Fibroblast of gingiva (primary cell): Measurements from ENCODE around the gene SDCBP2.
"Not testable (repeated sequence)": the region's sequence is repeated elsewhere in the genome, so short reads cannot be mapped to it uniquely, and the experiment has no call there.

Source experiments
- DNase-seq: peaks from one replicate; pipeline ENCODE4 v3.0.0-alpha.2; 2011; ENCODE audit warnings: low read depth

The SDCBP2 gene

DNA sequence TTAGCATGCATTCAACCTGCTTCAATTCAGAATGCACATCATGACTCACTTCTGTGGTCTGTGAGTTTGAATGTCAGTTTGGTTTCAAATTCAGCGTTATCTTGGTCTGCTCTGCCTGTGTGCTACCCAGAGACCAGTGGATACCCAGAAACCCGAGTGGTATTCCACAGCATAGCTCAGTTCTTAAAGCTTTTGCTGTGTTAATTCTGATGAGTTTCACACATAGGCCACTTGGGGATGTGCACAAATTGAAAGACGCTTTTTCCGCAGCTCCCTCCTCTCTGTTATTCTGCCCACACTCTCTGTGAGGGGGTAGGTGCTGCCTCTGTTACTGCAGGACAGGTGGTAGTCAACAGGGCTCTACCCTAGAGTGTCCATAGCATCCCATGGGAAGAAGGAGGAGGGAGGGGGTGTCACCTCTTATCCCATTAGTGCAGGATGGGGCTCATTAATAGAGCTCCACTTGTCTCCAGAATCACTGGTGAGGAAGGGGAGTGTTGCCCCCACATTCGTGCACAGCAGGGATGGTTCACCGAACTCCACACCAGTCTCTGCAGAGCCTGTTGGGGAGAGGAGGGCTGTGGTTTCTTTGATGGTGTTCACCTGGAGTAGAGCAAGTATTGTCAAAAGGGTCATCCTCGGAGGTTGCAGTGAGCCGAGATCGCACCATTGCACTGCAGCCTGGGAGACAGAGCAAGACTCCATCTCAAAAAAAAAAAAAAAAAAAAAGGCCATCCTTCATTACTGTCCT is 29.2 kb upstream of the SDCBP2 start:
- no peak for DNase-seq

DNA sequence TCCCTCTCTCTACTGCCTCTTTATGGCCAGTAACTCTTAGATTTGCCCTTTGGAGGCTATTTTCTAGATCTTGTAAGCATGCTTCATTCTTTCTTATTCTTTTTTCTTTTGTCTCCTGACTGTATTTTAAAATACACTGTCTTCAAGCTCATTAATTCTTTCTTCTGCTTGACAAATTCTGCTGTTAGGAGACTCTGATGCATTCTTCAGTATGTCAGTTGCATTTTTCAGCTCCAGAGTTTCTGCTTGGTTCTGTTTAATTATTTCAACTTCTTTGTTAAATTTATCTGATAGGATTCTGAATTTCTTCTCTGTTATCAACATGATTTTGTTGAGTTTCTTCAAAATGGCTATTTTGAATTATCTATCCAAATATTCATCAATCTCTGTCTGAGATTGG is 25.0 kb upstream of the SDCBP2 start:
- DNase-seq: no peak

DNA sequence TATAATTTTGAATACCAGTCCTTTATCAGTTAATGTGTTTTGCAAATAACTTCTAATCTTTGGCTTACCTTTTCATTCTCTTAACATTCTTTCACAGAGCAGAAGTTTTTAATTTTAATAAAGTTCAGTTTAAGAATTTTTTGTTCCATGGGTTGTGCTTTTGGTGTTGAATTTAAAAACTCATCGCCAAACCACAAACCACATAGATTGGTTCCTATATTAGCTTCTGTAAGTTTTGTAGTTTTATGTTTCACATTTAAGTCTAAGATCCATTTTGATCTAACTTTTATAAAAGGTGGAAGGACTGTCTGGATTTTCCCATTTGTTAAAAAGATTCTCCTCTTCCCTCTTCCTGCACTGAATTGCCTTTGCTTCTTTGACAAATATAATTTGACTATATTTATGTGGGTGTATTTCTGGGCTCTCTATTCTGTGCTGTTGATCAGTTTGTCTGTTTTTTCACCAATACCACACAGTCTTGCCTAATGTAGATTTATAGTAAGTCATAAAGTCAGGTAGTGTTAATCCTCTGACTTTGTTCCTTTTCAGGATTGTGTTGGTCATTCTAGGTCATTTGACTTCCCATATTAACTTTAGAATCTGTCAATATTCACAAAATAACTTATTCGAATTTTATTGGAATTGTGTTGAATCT is 17.5 kb upstream of the SDCBP2 start:
- no peak for DNase-seq

DNA sequence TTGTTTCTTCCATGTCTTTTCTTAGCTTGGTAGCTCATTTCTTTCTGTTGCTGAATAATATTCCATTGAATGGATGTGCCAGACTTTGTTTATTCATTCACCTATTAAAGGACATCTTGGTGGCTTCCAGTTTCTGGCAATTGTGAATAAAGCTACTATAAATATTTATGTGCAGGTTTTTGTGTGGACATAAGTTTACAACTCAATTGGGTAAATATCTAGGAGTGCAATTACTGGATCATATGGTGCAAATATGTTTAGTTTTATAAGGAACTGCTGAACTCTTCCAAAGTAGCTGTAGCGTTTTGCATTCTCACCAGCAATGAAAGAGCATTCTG is 16.8 kb upstream of the SDCBP2 start:
- DNase-seq: no peak

DNA sequence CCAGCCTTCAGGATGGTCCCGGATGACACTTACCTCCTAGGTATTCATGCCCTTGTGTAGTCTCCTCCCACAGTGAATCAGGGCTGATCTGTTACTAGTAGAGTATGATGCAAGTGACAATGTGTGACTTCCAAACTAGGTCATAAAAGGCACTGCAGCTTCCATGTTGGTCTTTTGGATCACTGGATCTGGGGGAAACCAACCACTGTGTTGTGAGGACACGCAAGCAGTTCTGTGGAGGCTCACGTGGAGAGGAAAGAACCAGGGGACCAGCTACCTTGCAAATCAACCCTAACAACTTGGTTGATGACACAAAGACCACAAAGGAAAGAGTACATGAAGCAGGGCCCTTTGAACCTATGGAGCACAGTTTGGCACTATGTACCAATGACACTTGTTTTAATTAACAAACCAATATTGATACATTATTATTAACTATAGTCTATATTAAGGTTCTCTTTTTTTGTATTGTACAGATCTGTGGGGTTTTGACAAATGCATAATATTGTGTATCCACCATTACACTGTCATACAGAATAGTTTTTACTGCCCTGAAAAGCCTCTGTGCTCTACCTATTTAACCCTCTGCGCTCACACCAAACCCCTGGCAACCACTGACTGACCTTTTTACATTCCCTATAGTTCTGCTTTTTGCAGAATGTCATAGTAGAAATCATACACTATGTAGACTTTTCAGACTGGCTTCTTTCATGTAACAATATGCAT is 16.3 kb upstream of the SDCBP2 start:
- no peak for DNase-seq

DNA sequence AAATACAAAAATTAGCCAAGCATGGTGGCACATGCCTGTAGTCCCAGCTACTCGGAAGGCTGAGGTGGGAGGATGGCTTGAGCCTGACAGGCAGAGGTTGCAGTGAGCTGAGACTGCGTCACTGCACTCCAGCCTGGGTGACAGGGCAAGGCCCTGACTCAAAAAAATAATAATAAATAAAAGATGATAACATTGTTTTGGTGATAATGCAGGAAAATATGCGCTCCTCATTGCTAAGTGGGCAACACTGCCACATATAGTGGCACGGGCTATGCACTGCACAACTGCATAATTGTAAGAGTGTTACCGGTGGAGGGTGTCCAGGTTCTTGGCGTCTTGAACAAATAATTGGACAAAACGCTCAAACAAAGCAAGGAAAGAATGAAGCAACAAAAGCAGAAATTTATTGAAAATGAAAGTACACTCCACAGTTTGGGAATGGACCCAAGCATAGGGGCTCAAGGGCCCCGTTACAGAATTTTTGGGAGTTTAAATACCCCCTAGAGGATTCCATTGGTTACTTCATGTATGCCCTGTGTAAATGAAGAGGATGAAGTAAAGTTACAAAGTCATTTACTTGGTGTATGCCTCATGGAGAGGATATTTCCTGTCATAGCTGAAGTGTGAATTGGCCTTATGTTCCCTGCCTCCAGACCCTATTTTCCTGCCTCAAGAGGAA is 14.6 kb upstream of the SDCBP2 start:
- not testable (repeated sequence) for DNase-seq

DNA sequence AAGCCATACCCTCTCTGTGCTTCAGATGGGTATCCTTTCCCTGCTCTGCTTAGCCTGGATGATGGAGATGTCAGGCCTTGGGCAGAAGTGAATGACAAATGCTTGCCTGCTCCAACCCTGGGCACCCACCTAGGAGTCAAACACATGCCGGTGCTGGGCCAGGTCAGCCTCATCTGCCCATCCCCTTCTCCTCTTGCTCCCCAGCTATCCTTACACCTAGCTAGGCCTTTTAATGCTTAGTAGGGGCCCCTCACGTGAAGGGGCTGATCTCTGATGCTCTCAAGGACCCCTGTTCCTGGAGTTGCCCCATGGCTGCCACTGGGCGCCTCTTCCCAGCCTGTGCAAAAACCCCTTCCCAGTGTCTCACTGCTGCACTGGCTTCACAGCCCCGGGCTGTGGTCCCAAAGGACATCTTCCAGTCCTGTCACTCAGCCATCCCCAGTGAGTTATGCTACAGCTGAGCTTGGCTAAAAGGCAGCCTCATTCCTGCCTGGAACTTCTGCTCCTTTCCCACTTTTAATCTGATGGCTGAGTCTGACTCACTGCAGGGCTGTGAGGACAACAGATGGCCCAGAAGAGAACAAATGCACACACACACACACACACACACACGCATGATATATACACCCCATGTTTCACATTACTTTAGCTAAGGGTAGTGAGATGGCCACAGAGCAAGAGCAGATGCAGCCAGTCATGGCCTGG is 12.8 kb upstream of the SDCBP2 start:
- peak; percentile 54 for DNase-seq

DNA sequence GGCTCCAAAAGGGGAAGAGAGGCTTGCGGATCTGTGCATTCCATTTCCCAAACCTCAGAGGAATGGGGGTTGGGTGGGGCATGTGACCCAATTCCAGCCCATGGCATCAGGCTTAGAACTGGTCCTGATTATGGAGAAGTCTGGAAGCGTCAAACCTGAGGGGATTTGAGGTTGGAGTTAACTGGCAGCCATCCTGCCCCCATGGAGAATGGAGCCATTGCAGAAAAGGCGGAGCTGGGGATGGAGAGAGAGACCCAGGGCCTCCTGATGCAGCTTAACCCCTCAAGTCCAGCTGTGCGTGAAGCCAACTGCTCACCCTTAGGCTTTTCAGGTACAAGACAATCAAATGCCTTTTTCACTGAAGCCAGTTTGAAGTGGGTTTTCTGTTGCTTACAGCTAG is 9.9 kb upstream of the SDCBP2 start:
- DNase-seq: no peak

DNA sequence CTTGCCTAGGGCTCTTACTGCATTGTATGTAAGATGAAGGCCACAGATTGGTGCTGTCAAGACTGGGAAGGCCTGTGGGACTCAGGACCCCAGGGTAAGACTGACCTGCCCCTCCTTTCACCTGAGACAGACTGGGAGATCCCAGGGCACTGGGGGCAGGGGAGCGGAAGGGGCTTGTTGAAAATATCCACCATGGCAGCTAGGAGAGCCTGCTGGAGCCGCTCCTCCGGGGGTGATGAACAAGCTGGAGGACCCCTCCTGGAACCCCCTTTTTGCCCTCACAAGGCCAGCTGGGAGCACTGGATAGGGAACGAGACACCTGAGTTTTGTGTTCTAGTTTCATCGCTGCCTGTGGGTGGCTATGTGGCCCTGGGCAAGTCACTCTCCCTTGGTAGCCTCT is 9.2 kb upstream of the SDCBP2 start:
- no peak for DNase-seq

DNA sequence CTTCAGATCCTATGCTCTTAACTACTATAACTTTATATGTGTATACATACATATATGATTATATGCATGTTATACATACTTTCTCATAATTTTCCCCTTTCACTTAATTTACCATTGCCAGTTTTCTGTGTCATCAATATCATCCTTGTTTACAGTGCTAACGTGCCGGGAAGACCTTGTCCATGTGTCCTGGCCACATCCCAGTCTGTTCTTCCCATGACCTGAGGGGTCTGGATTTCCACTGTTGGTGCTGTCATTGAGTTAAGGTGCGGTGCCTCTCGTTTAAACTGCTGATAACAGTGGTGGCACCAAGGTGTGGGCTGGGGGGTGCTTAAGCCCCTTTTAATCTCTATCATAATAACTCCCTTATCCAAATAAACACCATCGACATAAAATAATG is 8.5 kb upstream of the SDCBP2 start:
- no peak for DNase-seq

DNA sequence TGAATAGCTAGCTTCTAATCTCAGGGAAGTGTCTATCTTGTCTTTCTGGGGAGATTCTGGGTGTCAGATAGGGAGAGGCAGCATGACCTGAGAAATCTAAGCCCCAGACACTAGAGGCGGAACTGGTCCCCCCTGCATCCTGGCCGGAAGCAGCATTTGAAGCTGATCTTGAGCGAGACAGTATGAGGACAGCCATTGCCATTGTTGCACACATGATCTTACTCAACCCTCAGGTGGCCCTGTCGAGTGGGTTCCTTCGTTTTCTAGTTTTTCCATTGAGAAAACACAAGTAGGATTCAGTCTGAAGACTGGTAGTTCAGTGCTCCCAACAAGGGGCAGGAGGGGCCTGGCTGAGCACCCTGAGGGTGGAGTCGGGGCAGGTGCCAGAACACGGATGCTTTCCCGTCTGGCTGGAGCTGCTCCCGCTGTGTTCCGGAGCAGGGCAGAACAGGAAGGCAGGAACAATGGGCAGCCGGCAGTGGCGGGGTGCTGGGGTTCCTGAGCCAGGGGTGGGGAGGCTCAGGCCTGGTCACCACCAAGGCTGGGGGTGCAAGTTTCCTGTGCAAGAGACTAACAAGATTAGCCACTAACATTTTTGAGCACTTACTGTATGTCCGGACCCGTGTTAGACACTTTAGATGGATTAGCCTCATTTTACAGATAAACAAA is 7.9 kb upstream of the SDCBP2 start:
- DNase-seq: no peak

DNA sequence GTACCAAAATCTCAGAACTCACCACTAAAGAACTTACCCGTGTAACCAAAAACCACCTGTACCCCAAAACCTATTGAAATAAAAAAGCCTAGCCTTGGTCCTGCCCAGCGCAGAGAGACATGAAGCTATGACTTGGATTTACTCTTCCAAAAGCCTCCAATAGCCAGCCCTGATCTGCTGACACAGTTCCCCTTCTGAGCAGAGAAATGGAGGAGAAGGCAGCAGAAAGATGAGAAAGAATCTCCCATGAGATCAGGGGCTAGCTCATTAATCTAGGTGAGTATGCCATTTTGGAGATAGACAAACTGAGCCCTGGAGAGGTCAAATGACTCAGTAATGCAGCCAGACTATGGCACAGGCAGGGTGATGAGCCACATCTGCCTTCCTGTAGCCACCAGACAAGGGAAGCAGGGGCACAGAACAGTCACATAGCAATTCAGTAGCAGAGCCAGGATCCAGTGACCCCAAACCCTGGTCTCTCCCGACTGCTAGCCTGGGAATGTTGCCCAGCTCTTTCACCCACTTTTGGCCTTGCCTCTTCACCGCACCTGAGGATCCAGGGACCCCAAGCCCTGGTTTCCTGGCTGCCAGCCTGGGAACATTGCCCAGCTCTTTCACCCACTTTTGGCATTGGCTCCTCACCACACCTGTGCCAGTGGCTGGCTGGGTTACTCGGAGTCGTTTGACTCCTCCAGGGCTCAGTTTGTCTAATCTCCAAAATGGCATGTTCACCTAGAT is 7.2 kb upstream of the SDCBP2 start:
- DNase-seq: no peak

DNA sequence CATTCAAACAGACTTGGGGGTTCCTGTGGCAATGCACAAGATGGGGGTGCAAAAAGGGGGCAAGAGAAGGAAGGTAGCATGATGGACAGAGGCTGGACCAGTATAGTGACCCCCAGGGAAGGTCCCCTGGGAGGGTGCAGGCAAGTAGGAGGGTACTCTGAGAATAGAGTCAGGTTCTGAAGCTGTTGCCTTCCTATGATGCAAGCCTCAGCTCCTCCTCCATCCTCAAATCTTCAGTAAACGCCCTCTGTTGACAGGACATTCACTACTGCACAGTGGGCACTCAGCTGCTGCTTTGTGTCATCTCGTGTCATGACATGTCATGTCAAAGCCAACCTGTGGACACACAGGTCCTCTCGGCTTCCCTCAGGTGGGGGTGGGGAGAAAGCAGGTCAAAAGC is 5.8 kb upstream of the SDCBP2 start:
- DNase-seq: no peak

DNA sequence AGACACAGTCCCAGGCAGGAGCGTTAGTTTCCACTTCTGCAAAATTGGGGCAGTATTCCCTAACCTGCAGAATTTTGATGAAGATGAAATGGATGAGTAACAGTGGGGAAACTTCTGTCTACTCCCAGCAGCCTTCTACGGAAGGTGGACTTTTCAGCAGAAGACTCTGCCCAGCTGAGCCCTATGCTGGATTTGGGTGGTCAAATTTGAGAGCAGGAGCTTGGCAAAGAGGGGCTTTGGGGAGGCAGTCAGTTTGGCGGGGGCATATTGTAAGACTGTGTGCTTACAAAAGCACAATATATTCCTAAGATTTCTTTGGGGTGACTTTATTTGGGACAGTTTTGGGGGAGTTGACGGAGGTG is 5.4 kb upstream of the SDCBP2 start:
- no peak for DNase-seq

DNA sequence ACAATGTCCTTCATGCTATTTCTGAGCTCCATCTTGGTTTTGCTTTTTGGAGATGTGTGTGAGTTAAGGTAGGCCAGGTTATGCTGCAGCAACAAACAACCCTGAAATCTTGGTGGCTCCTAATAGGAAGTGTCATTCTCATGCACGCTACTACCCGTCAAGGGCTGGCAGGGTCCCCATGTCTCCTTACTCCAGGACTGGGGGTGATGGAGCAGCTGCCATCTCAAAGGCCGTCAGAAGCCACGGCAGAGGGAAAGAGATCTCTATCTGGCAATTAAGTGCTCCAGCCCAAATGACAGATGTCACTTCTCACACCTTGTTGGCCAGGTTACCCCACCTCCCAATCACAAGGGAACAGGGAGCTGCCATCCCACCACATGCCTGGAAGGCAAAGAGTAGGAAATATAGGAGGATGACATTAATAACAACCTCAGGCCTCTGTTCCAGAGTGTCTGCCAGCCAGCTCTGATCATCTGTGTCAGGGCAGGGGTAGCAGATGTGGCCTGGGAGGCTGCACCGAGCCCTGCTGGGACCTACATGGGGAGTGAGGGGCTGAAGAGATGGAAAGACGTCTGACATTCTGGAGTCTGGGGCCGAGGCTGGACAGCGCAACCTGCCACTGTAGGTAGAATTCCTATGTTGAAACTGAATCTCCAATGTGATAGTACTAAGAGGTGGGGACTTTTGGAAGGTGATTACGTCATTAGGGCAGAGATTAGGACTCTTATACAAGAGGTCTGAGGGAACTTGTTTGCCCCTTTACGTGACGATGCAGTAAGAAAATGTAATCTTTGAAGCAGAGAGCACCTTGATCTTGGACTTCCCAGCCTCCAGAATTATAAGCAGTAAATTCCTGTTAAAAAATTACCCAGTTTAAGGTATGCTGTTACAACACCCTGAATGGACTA is 4.8 kb upstream of the SDCBP2 start:
- DNase-seq: no peak

DNA sequence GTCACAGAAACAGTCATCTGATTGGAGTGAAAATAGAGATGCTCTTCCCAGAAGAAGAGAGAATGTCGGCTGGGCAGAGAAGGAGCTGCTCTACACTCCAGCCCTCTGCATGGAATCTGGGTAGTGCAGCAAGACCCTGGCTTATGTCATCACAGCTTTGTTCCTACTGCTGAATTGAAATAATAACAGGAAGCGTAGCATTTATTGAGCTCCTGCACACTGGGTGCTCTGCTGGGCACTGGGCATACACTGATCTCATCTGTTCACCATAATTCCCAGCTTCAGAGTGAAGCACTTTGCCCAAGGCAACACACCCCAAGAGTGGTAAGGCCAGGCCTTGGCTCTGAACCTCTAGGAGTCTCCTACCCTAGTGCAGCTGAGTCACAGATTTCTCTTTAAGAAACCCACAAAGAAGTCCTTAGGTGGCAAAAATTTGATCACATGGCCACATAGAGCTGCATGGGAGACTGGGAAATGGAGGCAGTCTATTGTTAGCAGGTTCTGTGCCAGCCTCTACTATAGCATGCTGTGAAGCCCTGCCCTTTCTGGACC is 3.9 kb upstream of the SDCBP2 start:
- DNase-seq: no peak

DNA sequence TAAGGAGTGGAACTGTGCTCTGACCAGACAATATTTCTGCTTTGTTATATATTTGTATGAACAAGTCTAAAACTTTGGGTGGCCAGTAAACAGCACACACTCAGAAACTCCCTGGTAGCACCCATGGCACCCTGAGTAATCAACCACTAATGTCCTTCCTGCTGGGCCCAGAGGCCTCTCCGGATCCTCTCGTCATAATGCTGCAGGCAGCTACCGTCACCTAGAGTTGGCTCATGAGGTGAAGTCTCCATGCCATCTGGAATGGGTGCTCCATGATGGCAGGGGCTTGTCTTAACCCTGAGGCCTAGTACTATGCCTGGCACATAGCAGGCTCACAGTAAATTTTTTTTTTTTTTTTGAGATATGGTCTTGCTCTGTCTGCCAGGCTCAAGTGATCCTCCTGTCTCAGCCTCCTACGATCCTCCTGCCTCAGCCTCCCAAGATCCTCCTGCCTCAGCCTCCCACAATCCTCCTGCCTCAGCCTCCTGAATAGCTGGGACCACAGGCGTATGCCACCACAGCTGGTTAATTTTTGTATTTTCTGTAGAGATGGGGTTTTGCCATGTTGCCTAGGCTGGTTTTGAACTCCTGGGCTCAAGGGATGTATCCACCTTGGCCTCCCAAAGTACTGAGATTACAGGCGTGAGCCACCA is 3.0 kb upstream of the SDCBP2 start:
- DNase-seq: no peak

DNA sequence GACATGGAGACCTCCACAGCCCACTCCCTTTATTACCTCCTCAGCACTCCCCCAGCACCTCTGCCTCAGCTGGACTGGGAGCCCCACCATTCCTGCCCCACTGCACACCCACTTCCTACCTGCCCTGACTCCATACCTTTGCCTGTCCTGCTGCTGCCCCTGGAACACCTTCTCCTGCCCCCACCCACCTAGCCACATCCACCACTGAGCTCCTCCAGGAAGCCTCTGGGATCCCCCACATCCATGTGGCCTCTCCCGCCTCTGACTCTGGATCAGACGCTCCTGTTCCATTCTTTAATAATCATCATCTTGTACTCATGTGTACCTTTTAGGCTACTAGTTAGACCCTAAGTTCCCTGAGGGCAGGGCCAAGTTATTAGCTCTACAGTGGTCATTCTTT is 2.2 kb upstream of the SDCBP2 start:
- DNase-seq: no peak
